OCI-M2 (cell line): Measurements from ENCODE around the gene SLC30A3.

Source experiments
- DNase-seq: peaks from one replicate; lab custom pipeline; 2025; ENCODE audit not compliant: unreplicated experiment; lab: John Stamatoyannopoulos, UW

SLC30A3 gene

DNA sequence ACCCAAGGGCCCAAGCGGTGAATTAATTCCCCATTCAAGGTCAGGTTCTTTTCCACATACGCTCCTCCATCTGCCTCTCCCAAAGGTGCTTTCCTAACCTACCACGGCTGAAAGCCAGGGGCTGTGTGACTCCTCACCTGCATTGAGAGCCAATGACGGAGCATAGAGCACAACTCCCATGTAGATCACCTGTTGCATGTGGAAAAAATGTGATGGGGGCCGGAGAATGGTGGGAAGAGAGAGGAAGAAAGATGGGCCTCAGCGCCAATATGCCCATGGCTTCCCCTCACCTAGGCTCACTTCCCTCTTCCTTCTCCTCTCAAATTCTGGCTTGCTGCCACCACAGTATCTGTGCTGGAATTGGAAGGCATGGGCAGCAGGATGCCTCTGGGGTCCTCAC is 56.5 kb downstream of the SLC30A3 start:
- DNase-seq = no peak

DNA sequence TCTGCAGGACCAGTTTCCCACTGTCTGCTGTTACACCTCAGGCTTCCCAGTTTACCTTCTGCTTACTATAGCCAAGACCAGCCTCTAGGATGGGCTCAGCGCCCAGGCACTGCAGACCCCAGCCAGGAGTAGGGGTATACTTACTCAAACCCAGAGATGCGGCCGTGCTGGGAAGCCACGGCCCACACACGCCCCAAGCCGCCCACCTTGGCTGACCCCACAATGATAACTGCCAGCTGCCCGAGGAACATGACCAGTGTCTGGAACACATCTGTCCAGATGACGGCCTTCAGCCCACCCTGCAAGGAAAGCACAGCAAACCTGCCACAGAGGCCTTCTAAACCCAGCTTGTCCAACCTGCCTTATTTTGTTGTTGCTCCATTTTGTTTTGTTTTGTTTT is 57.6 kb downstream of the SLC30A3 start:
- no peak for DNase-seq

DNA sequence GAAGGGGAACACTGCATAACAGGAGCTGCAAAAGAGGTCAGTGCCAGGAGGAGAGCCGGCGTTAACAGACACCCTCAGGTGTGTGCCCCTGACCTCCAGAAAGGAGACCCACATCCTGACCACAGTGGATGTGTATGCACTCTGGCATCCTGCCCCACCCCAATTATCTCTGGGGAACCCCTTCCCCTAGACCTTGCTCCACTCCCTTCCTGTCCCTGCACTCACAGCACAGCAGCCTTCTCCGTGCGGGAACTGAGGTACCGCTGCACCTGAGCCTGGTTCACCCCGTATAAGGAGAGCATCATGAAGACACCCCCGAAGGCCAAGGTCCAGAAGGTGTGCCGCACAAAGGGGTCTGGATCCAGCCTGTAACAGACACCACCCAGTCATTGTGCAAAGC is 58.3 kb downstream of the SLC30A3 start:
- no peak for DNase-seq

DNA sequence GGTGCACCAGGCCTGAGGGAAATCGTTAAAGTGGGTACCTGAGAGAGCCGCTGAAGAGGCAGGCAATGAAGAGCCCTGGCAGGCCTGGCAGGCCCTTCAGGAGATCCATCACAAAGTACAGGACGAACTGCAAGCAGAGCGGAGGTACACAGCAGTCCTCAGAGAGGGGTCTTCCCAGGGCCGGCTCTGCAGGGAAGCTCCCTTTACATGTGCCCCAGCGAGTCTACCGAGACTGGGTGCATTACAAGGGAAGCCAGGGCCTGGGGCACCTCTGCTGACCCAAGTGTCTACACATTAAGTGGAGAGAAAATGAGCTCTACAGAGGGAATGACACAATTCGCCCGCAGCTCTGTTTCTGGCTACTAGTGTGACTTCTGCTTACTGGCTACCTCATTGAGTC is 59.1 kb downstream of the SLC30A3 start:
- no peak for DNase-seq
